Raji (cell line): ENCODE results near the gene ERVFRD-1.

ENCODE experiments used
- POLR2A ChIP-seq: IDR thresholded peaks from 2 replicates; pipeline ENCODE4 v1.6.1; 2011; ENCODE audit warnings: low read depth, low read length, control low read depth; ENCODE audit not compliant: insufficient read depth

ERVFRD-1 gene

DNA sequence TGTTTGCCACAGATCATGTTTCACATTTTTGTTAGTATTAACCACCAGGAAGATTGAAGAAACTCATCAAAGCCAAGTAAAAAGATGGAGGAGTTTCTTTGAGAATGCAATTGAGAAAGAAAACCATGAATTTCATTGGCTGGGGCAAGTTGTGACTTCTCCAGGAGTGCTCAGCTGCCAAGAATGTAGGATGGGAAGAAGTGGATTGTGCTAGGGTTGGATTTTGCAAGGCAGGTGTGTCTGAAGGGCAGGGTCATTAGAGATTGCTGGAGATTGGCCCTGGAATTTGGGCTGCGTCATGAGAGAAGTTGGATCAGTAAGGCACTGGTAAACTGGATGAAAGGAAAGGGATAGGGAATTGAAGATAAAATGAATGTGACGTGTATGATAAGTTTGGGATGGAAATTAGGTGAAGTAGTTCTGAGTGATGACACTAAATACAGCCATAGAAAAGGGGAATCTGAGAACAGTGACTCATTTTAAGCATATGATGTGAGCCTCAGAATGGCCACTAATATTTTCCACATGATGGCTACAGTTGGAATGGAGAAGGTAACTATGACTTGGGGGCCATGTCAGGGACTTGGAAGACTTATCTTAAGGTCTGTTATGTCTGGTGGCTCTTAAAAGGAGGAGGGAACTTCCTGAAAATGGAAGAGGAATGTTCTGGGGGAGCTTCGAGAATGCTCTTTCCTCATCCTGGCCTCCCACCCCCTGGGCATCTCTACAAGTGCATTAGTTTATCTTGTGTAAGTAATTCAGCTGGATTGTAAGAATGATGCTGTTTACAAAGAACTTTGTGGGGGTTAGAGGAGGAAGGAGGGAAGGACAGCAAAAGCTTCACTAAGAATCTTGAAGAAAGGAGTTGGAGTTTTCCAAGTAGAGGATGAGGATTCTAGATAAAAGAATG lies 27.8 kb upstream of the ERVFRD-1 start:
- TF ChIP-seq POLR2A = no peak

DNA sequence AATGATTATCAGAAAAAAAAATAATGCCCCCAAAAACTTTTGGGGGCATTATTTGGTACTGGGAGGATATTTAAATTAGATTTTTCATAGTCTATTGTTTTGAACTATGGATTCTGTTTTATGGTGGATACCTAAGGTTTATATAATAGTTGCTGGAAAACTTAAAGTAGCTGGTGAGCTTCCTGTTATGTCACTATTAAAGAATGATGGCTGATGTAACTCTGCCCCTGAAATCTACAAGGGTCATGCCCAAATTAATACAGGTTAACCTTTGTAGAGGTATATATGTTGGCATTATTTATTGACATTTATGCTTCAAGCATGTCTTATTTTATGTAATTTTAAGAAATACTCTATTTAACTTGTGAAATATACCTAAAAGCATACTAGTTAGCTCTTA lies 25.3 kb upstream of the ERVFRD-1 start:
- no peak for TF ChIP-seq POLR2A

- no peak for TF ChIP-seq POLR2A
Observed at GRCh38 chr6:11133281-11133680, 21.8 kb upstream of the ERVFRD-1 start.

DNA sequence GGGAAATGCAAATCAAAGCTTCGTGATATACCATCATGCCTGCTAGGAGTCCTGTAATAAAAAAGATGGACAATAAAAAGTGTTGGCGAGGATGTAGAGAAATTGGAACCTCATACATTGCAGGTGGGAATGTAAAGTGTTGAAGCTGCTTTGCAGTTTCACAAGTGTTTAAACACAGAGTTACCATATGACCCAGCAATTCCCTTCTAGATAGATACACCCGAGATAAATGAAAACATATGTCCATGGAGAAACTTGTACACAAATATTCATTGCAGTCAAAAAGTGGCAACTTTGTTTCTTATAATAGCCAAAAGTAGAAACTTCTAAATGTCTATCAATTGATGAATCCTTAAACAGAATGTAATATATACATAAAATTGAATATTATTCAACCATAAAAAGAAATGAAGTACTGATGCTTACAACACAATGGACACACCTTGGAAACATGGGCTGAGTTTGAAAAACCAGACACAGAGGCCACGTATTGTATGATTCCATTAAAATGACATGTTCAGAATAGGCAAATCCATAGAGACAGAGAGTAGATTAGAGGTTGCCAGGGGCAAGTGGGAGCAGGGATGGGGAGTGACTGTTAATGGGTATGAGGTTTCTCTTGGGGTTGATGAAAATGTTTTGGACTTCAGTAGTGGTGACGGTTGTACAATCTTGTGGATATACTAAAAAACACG lies 20.8 kb upstream of the ERVFRD-1 start:
- no peak for TF ChIP-seq POLR2A

- TF ChIP-seq POLR2A = no peak
Observed at GRCh38 chr6:11130605-11131004, 19.1 kb upstream of the ERVFRD-1 start.

DNA sequence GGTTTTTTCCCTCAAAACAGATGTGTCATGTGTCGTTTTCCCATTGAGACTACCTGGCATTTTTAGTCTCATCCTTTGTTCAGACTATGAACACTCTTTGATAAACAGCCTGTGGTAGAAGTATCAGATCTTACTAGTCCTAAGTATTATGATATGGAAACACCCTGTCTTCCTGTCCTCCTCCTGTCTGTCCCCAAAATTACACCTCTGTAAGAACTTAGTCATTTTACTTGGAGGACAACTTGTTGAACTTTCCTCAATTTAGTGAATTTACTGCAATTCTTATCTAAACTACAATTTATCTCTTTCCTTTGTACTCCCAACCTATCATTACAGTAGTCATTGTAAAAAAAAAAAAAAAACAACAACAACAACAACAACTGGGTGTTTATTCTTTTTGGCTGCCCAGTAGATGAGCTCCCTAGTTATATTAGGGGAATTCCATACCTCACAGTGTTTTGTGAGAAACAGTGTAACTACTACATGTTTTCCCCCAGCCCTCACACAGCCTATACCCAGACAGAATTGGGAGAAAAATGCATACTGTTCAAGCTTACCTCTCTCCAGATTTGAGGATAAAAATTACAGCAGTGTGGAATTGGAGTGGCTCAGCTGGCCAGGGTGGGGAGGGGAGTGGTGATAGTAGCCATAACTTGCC lies 18.5 kb upstream of the ERVFRD-1 start:
- no peak for TF ChIP-seq POLR2A

DNA sequence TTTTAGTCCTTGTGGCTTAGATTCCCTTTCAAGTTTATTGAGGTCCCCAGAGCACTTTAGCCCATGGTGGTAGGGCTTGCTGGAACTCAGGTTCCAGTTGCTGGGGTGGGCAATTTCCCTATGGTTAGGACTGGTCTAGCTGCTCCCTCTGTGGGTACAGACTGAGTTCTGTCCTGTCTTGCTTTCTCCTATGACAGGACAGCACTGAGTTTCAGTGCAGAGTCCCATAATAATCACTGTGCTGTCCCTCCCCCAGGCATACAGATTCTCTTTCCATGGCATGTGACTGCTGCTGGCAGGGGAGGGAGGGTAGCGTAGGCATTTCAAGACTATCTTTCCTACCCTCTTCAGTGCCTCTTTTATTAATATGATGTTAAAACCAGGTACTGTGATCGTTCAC lies 17.1 kb upstream of the ERVFRD-1 start:
- TF ChIP-seq POLR2A = no peak

DNA sequence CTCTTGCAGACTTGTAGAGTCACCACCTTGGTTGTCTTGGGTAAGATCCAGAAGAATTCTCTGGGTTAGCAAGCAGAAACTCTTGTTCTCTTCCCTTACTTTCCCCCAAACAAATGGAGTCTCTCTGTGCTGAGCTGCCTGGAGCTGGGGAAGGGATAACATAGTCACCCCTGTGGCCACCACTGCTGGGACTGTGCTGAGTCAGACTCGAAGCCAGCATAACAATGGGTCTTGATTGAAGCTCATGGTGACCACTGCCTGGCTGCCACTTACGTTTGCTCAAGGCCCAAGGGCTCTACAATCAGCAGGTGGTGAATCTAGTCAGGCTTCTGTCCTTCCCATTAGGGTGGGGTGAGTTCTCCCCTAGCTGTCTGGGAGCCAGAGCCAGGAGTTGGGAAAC lies 15.4 kb upstream of the ERVFRD-1 start:
- no peak for TF ChIP-seq POLR2A

DNA sequence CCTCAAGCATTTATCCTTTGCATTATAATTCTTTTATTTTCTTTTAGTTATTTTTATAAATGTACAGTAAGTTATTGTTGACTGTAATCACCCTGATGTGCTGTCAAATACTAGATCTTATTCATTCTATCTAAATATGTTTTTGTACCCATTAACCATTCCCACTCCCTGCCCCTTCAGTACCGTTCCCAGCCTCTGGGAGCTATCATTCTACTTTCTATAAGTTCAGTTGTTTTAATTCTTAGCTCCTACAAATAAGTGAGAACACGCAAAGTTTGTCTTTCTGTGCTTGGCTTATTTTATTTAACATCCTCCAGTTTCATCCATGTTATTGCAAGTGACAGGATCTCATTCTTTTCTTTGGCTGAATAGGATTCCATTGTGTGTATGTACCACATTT lies 12.5 kb upstream of the ERVFRD-1 start:
- TF ChIP-seq POLR2A = no peak

GRCh38 chr6:11122380-11122779 lies 10.9 kb upstream of the ERVFRD-1 start:
- TF ChIP-seq POLR2A = no peak

DNA sequence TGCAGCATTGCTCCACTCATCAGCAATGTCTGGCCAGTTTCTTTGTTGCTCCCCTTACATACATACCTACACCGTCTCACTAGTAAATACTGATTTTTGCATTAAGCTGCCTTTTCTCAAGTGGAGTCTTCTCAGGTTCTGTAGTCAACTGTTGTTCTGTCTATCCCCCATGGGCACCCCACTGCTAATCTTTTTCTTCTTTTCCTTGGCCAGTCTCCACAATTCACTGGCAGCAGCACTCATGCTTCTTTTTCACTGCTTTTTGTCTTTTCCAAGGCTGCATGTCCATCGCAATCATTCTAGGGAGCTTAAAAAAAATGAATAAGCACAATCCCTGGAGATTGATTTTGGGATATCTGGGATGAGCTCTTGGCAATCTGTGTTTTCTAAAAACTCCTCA lies 10.3 kb upstream of the ERVFRD-1 start:
- no peak for TF ChIP-seq POLR2A

- TF ChIP-seq POLR2A = no peak
Observed at GRCh38 chr6:11120271-11121005, 8.9 kb upstream of the ERVFRD-1 start.

DNA sequence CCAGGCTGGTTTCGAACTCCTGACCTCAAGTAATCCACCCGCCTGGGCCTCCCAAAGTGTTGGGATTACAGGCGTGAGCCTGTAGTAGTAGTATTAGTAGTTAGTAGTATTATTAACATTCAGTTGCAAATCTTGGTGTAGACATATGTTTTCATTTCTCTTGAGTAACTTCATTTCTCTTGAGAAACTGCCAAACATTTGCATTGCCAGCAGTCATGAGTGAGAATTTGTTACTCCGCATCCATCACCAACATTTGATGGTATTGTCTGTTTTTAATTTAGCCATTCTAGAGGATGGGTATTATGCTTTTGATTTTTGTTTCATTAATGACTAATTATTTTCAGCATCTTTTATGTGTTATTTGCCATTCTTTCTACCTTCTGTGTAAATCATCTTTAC lies 1.5 kb upstream of the ERVFRD-1 start:
- TF ChIP-seq POLR2A = no peak

DNA sequence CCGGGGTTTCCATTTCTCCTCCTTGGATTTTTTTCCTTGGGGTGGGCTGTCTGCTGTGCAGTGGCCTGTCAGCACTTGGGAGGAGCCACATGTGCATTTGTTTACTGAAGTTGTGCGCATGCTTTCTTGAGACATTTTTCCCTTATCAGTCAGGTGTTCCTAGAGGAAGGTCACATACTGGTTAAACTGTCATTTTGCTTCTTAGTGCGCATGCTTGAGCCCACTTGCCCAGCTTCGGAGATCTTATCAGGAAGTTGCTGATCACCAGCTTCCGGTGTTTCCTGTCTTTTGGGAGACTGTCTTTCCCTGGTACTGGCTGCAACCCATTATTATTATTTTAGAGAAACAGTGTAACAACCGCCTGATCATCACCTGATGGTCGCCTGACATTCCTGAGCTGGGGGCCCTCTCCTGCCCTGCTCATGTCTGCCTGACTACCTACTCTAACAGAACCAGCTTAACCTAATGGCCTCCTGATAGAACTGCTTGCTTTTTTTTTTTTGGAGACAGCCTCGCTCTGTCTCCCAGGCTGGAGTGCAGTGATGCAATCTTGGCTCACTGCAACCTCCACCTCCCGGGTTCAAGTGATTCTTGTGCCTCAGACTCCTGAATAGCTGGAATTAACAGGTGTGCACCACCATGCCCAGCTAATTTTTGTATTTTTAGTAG lies 378 bp upstream of the ERVFRD-1 start:
- TF ChIP-seq POLR2A = no peak

DNA sequence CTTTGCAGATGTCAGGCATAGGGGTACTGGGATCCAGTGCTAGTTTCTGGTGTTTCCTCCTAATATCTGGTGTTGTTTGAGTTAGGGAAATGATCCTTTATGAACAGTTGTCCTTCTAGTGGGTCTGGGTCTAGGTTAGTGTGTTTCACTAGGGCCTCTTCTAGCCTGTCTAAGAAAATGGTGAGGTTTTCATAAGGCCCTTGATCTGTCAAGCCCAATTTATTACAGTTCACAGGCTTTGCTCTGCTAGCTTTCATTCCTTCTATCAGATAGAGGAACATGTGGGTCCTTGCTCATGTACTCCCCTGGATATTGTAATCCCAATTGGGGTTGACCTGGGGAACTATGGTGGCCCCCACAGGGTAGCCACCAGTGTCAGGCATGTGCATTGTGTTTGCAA lies 2.8 kb downstream of the ERVFRD-1 start:
- TF ChIP-seq POLR2A = no peak
